Measurements from ENCODE around the gene KPNB1.

The KPNB1 gene

DNA sequence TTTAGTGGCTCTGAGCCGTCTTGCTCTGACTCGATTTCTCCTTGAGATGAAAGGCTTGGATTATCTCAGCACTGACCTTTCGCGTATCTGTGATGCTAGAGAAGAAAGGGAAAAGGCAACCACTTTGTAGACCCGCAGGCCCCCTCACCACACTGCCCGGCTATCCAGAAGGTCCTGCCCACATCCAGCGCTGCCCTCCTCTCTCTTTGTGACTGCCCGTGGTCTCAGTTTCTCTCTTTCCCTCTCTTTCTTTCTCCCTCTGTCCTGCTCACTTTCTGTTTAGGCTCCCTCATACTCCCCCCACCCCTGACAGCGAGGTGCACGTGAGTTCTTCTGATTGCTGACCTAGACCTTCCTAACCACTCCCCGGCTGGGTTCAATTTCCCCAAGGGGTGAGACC lies 70.5 kb downstream of the KPNB1 start:
- Histone ChIP-seq H3K9ac (ENCODE audit: low read depth in 1 of 2, low read length in 2 of 2) (no peak overlapping the region), H3K4me3 (ENCODE audit: low read depth in 1 of 2, low read length in 2 of 2) (no peak overlapping the region), H3K27ac (ENCODE audit: low read depth, low read length) (no peak overlapping the region), H3K27me3 (ENCODE audit: control insufficient read depth in 1 of 2, insufficient read depth in 2 of 2, low read length in 2 of 2) (peaks cover 48 to 50% of the 10 kb centered on the region in 2 donors), H3K9me3 (ENCODE audit: control insufficient read depth in 1 of 2, low read length in 2 of 2) (no peaks in the 10 kb centered on the region), H3K4me1 (ENCODE audit: control insufficient read depth in 1 of 2, insufficient read depth in 2 of 2, low read length in 2 of 2) (peaks cover 7 to 10% of the 10 kb centered on the region in 2 donors), H3K36me3 (ENCODE audit: control insufficient read depth in 1 of 2, insufficient read depth in 2 of 2, low read length in 2 of 2) (no peaks in the 10 kb centered on the region)

DNA sequence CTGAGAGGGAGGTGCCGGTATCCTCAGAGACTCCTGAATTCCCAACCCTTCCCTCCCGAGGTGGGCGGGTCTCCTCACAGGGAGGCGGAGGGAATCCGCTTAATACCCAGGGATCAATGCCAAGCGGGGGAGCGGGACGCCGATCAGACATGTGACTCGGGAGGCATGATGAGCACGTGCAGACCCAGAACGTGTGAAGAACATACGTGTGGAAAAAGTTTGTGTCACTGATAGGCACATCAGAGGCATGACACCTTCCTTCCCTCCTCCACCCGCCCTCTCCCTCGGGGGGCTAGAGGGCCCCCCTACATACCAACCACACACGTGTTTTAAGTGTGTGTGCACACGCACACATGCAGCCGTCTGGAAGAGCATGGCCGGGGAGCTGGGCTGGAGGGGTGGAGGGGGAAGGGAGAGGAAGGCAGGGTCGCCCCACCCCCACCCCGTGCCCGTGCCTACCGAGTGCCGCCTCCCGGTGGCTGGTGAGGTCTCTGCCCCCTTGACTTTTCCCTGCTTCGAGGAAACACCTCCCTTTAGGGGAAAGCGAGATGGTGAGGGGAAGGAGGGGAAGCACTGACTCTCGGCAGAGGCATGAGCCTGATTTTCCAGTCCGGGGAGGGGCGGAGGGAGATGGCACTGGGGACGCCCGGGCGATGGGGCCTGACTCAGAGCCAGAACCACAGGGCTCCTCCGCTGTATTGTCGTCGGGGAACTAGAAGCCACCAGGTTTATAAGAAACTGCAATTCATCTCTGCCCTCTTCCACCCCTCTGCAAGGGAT lies 71.2 kb downstream of the KPNB1 start:
- H3K4me3 ChIP-seq (ENCODE audit: low read depth in 1 of 2, low read length in 2 of 2), result no peak overlapping the region
- peaks cover 50 to 52% of the 10 kb centered on the region in 2 donors for H3K27me3 ChIP-seq (ENCODE audit: control insufficient read depth in 1 of 2, insufficient read depth in 2 of 2, low read length in 2 of 2)

DNA sequence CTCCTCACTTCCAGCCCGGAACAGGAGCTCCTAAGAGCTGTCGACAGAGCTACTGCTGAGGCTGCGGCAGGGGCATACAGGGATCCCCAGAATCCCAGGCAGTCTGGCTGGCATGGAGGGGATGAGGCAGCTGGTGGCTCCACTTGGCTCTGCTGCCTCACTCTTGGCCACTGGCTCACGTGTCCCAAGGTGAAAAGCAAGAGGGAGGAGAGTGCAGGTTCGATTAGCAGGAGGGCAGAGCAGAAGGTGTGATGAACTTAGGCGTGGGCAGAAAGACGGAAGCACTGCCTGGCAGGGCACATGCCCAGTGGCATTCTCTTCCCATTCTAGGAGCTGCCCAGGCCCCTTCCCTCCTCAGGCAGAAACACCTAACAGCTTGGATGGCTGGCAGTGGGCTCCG lies 72.0 kb downstream of the KPNB1 start:
- Histone ChIP-seq H3K4me1 (ENCODE audit: control insufficient read depth in 1 of 2, insufficient read depth in 2 of 2, low read length in 2 of 2) (peaks cover 7 to 10% of the 10 kb centered on the region in 2 donors), H3K27ac (ENCODE audit: low read depth, low read length) (no peak overlapping the region), H3K9me3 (ENCODE audit: control insufficient read depth in 1 of 2, low read length in 2 of 2) (no peaks in the 10 kb centered on the region), H3K9ac (ENCODE audit: low read depth in 1 of 2, low read length in 2 of 2) (no peak overlapping the region), H3K36me3 (ENCODE audit: control insufficient read depth in 1 of 2, insufficient read depth in 2 of 2, low read length in 2 of 2) (no peaks in the 10 kb centered on the region), H3K4me3 (ENCODE audit: low read depth in 1 of 2, low read length in 2 of 2) (no peak overlapping the region), H3K27me3 (ENCODE audit: control insufficient read depth in 1 of 2, insufficient read depth in 2 of 2, low read length in 2 of 2) (peaks cover 50 to 54% of the 10 kb centered on the region in 2 donors)

More for the DNA sequence above, 71.2 kb downstream of the KPNB1 start:
- no peaks in the 10 kb centered on the region for H3K9me3 ChIP-seq (ENCODE audit: control insufficient read depth in 1 of 2, low read length in 2 of 2)
- H3K9ac ChIP-seq (ENCODE audit: low read depth in 1 of 2, low read length in 2 of 2), result no peak overlapping the region
- no peak overlapping the region for H3K27ac ChIP-seq (ENCODE audit: low read depth, low read length)
- H3K4me1 ChIP-seq (ENCODE audit: control insufficient read depth in 1 of 2, insufficient read depth in 2 of 2, low read length in 2 of 2), result peaks cover 7 to 10% of the 10 kb centered on the region in 2 donors
- H3K36me3 ChIP-seq (ENCODE audit: control insufficient read depth in 1 of 2, insufficient read depth in 2 of 2, low read length in 2 of 2), result no peaks in the 10 kb centered on the region

DNA sequence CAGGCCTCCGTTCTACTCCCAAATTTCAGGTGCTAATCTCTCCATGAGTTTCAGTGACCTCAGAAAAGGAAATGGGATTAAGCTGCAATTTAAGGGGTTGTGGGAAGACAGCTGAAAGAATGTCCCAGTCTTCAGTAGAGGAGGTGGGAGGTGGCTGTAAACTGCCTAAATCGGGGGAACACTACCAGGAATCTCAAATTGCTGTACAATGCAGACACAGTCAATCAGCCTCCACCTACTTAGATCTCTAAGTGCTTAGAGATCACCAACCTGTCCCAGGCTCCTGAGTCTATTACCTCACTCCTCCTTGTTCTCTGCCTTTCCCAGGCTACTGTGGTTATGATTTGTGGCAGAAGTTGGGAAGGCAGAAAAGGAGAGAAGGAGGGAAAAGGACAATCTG lies 75.0 kb downstream of the KPNB1 start:
- no peak overlapping the region for H3K9ac ChIP-seq (ENCODE audit: low read depth in 1 of 2, low read length in 2 of 2)
- peaks cover 35 to 38% of the 10 kb centered on the region in 2 donors for H3K27me3 ChIP-seq (ENCODE audit: control insufficient read depth in 1 of 2, insufficient read depth in 2 of 2, low read length in 2 of 2)

DNA sequence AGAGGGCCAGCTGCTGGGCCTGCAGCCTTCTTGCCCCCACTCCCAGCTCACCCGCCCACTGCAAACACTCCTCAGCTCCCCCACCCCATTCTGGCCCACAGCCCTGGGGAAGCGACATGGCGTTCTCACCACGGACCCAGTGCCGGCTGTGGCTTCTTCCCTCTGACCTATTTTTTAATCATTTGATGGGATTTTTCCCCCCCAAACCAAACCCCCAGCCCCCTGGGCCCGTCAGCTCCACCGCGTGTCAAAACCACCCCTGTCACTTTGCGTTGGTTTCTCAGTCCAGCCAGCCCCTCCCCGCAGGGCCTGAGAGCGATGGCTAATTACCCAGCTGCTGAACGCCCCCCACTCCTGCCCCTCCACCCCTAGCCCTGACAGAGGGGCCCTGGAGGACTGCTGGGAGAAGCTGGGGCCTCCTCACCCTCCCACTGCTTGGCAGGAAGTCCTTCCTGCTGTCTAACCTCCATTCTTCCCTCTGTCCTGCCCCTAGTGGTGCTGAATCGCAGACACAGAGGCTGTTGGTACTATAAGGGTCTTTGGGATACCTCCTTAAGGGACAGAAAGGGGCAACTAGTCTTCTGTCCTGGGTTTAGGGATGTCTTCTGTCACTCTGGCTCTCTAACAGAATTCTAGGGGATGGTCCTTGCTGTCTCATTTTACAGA lies 75.9 kb downstream of the KPNB1 start:
- peaks cover 30% of the 10 kb centered on the region in 2 donors for H3K27me3 ChIP-seq (ENCODE audit: control insufficient read depth in 1 of 2, insufficient read depth in 2 of 2, low read length in 2 of 2)
- peaks cover 0 to 7% of the 10 kb centered on the region in 2 donors for H3K4me1 ChIP-seq (ENCODE audit: control insufficient read depth in 1 of 2, insufficient read depth in 2 of 2, low read length in 2 of 2)
- H3K4me3 ChIP-seq (ENCODE audit: low read depth in 1 of 2, low read length in 2 of 2), result no peak overlapping the region
- no peaks in the 10 kb centered on the region for H3K9me3 ChIP-seq (ENCODE audit: control insufficient read depth in 1 of 2, low read length in 2 of 2)
- no peaks in the 10 kb centered on the region for H3K36me3 ChIP-seq (ENCODE audit: control insufficient read depth in 1 of 2, insufficient read depth in 2 of 2, low read length in 2 of 2)
- H3K9ac ChIP-seq (ENCODE audit: low read depth in 1 of 2, low read length in 2 of 2), result no peak overlapping the region
- H3K27ac ChIP-seq (ENCODE audit: low read depth, low read length), result no peak overlapping the region

More for the DNA sequence above, 75.0 kb downstream of the KPNB1 start:
- Histone ChIP-seq H3K4me1 (ENCODE audit: control insufficient read depth in 1 of 2, insufficient read depth in 2 of 2, low read length in 2 of 2) (peaks cover 2 to 7% of the 10 kb centered on the region in 2 donors), H3K4me3 (ENCODE audit: low read depth in 1 of 2, low read length in 2 of 2) (no peak overlapping the region), H3K27ac (ENCODE audit: low read depth, low read length) (no peak overlapping the region), H3K9me3 (ENCODE audit: control insufficient read depth in 1 of 2, low read length in 2 of 2) (no peaks in the 10 kb centered on the region), H3K36me3 (ENCODE audit: control insufficient read depth in 1 of 2, insufficient read depth in 2 of 2, low read length in 2 of 2) (no peaks in the 10 kb centered on the region)

DNA sequence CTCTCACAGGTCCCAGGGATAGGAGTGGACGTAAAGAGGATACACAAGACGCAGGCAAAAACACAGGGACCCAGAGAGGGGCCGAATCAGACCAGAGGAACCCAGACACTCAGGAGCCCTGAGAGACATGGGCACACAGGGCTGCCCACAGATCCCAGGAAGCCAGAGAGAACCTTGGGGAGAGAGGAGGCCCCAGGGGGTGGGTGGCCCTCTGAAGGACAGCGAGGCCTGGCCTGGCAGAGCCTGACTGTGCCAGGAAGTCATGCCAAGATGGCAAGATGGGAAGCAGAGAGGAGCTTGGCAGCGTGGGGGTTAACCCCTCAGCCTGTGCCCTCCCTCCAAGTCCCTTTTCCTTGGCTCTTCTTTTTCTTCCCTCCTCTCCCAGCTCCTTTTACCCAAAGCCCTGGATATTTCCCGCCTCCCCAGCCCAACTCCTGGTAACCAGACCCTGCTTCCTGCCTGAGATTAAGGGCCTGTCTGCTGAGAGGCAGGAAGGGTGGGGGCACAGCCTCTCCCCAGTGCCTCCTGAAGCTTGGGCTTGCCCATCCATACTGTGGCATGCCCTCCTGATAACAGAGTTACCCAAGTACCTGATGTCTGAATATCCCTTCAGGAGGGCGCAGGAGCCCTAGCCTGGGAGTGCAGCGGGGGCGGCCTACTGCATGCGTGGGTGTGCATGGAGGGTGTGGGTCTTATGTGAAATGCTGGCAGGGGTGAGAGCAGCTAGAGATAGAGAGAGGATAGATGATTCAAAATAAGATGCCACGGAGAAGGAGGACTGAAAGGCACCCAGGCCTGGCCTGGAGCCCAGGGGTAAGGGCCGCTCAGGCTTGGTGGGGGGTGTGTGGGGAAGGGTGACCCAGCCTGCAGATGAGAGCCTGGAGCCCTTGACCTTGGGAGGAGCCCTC lies 77.3 kb downstream of the KPNB1 start:
- no peaks in the 10 kb centered on the region for H3K36me3 ChIP-seq (ENCODE audit: control insufficient read depth in 1 of 2, insufficient read depth in 2 of 2, low read length in 2 of 2)
- H3K9ac ChIP-seq (ENCODE audit: low read depth in 1 of 2, low read length in 2 of 2), result no peak overlapping the region
- H3K27ac ChIP-seq (ENCODE audit: low read depth, low read length), result no peak overlapping the region
- H3K27me3 ChIP-seq (ENCODE audit: control insufficient read depth in 1 of 2, insufficient read depth in 2 of 2, low read length in 2 of 2), result peaks cover 28% of the 10 kb centered on the region in 2 donors
- H3K4me3 ChIP-seq (ENCODE audit: low read depth in 1 of 2, low read length in 2 of 2), result no peak overlapping the region
- H3K4me1 ChIP-seq (ENCODE audit: control insufficient read depth in 1 of 2, insufficient read depth in 2 of 2, low read length in 2 of 2), result no peaks in the 10 kb centered on the region
- H3K9me3 ChIP-seq (ENCODE audit: control insufficient read depth in 1 of 2, low read length in 2 of 2), result no peaks in the 10 kb centered on the region

DNA sequence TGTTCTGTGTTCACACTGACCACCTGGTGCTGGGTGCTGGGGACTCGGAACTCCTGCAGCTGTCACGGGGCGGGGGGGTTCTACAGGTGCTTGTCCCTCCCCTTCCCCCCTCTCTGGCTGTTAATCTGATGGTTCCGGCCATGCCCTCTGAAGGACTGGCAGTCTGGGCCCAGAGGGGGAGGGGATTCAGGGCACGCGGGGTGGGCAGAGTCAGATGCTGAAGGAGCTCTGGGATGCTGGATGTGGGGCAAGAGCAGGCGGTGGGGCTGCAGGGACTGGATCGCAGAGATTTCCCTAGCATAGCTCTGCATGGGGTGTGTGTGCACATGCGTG lies 78.0 kb downstream of the KPNB1 start:
- Histone ChIP-seq H3K27me3 (ENCODE audit: control insufficient read depth in 1 of 2, insufficient read depth in 2 of 2, low read length in 2 of 2) (peaks cover 29 to 31% of the 10 kb centered on the region in 2 donors), H3K4me1 (ENCODE audit: control insufficient read depth in 1 of 2, insufficient read depth in 2 of 2, low read length in 2 of 2) (no peaks in the 10 kb centered on the region), H3K9ac (ENCODE audit: low read depth in 1 of 2, low read length in 2 of 2) (no peak overlapping the region)

DNA sequence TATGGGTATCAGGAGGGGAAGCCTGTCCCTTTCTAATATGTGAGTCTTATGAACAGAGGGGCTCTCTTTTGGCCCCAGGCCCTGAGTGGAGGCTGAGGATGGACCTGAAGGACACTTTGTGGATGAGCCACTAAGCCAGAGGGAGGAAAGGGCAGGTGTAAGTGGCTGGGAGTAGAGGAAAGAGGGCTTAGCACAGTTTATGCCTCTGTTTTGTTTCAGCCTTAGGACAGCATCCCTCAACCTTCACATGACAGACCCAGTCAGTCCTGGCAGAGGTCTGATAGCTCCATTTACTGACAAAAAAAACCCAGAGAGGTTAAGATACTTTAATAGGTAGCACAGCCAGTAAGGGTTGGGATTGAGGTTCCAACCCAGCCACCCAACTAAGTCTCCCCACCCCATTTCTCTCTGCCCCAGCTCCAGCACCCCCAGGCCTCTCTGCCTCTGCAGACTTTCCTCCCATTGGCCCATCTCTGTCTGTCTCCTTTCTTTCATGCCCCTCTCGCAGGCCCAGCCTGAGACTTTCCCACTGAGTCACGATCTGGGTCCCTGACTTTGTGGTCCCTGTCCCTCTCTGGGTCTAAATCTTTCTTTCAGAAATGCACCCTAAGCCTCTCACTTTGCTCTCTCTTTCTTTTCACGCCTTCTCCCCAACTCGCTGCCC lies 78.6 kb downstream of the KPNB1 start:
- H3K9ac ChIP-seq (ENCODE audit: low read depth in 1 of 2, low read length in 2 of 2), result no peak overlapping the region
- peaks cover 31 to 33% of the 10 kb centered on the region in 2 donors for H3K27me3 ChIP-seq (ENCODE audit: control insufficient read depth in 1 of 2, insufficient read depth in 2 of 2, low read length in 2 of 2)
- no peaks in the 10 kb centered on the region for H3K4me1 ChIP-seq (ENCODE audit: control insufficient read depth in 1 of 2, insufficient read depth in 2 of 2, low read length in 2 of 2)
- H3K4me3 ChIP-seq (ENCODE audit: low read depth in 1 of 2, low read length in 2 of 2), result no peak overlapping the region
- H3K27ac ChIP-seq (ENCODE audit: low read depth, low read length), result no peak overlapping the region
- no peaks in the 10 kb centered on the region for H3K36me3 ChIP-seq (ENCODE audit: control insufficient read depth in 1 of 2, insufficient read depth in 2 of 2, low read length in 2 of 2)
- no peaks in the 10 kb centered on the region for H3K9me3 ChIP-seq (ENCODE audit: control insufficient read depth in 1 of 2, low read length in 2 of 2)

More for the DNA sequence above, 78.0 kb downstream of the KPNB1 start:
- Histone ChIP-seq H3K4me3 (ENCODE audit: low read depth in 1 of 2, low read length in 2 of 2) (no peak overlapping the region), H3K36me3 (ENCODE audit: control insufficient read depth in 1 of 2, insufficient read depth in 2 of 2, low read length in 2 of 2) (no peaks in the 10 kb centered on the region), H3K9me3 (ENCODE audit: control insufficient read depth in 1 of 2, low read length in 2 of 2) (no peaks in the 10 kb centered on the region), H3K27ac (ENCODE audit: low read depth, low read length) (no peak overlapping the region)

DNA sequence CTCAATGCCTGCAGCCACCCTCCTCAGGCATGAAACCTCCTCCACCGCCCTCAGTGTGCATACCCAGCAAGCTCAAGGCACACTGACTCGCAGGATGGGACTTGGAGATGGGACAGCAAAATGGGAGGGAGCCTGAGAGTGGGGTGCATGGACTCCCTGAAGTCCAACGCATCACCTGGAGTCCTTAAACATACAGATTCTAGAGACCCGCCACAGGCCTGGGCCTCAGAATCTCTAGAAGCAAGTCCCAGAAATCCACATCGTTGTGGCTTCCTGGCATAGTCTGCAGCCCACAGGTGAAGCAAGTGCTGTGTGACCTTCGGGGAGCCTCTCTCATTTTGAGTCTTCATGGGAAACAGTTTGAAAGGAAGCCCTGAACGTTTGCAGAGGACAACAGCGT lies 79.8 kb downstream of the KPNB1 start:
- H3K36me3 ChIP-seq (ENCODE audit: control insufficient read depth in 1 of 2, insufficient read depth in 2 of 2, low read length in 2 of 2), result no peaks in the 10 kb centered on the region
- no peak overlapping the region for H3K27ac ChIP-seq (ENCODE audit: low read depth, low read length)
- H3K9me3 ChIP-seq (ENCODE audit: control insufficient read depth in 1 of 2, low read length in 2 of 2), result no peaks in the 10 kb centered on the region
- peaks cover 33 to 40% of the 10 kb centered on the region in 2 donors for H3K27me3 ChIP-seq (ENCODE audit: control insufficient read depth in 1 of 2, insufficient read depth in 2 of 2, low read length in 2 of 2)
- no peak overlapping the region for H3K9ac ChIP-seq (ENCODE audit: low read depth in 1 of 2, low read length in 2 of 2)
- H3K4me1 ChIP-seq (ENCODE audit: control insufficient read depth in 1 of 2, insufficient read depth in 2 of 2, low read length in 2 of 2), result peaks cover 0 to 5% of the 10 kb centered on the region in 2 donors
- H3K4me3 ChIP-seq (ENCODE audit: low read depth in 1 of 2, low read length in 2 of 2), result no peak overlapping the region
